K562 (cell line): Measurements from ENCODE around the gene KHSRP. TPM values are rescaled to one million over a fixed set of nuclear protein-coding genes. Genes with fewer than 3 reads are reported as not detected.

Source experiments
- HMBOX1 ChIP-seq: sonication (generic); IDR thresholded peaks from 2 replicates; pipeline ENCODE4 v1.6.1; 2016
- ZNF318 ChIP-seq, 2 experiments: fragments of 450-650 bp; IDR thresholded peaks; 2 replicates each; pipeline ENCODE4 v1.6.1; 2016; ENCODE audit warnings: mild to moderate bottlenecking in 2 of 2, borderline replicate concordance in 1 of 2, low read depth in 1 of 2, moderate library complexity in 1 of 2
- polyA plus RNA-seq, 8 experiments: library from polyadenylated mRNA; depleted of rRNA in 4 of 8; stranded (reverse) in 5 of 8; unstranded in 3 of 8; fragments of >200 nt; fragmentation: Nextera tagmentation in 2 of 8; fragmentation: Illumina TruSeq in 1 of 8; extraction: Ambion mirVana in 2 of 8; extraction: Trizol in 1 of 8; gene quantifications; 2 replicates each; pipeline versions ENCODE4 v1.2.1 to v1.2.3, GENCODE V29; 2011 to 2014; ENCODE audit warnings: inconsistent platforms in 1 of 8, missing spikeins in 1 of 8
- total RNA-seq, 7 experiments: library from RNA; depleted of rRNA in 6 of 7; stranded (reverse); fragments of >200 nt in 6 of 7; fragmentation: Illumina TruSeq in 2 of 7; extraction: Trizol in 2 of 7; gene quantifications; 2 replicates each; pipeline versions ENCODE4 v1.2.1 to v1.2.3, GENCODE V29; 2011 to 2021; ENCODE audit warnings: low replicate concordance in 1 of 7
- TF ChIP-seq, protein P1 (sequence below): fragments of 450-650 bp; IDR thresholded peaks from 2 replicates; pipeline ENCODE4 v1.6.1; 2016; ENCODE audit warnings: mild to moderate bottlenecking, moderate library complexity

KHSRP gene
- total and polyA plus RNA-seq, 9 of the 15 experiments (the other 6 are each of a cell fraction or from before 2014, with no cell fraction given): 4.2 to 564 (median 139) TPM

GRCh38 chr19:6393074-6393982, 31.3 kb downstream of the KHSRP start, which contains the start of gene GTF2F1 (continued):
- TF ChIP-seq HMBOX1 (no peak), ZNF318 (IDR thresholded peaks at IDR 0.05; ENCODE audit: borderline replicate concordance in 1 of 2, low read depth in 1 of 2) (no peak)
- TF ChIP-seq, protein P1, sequence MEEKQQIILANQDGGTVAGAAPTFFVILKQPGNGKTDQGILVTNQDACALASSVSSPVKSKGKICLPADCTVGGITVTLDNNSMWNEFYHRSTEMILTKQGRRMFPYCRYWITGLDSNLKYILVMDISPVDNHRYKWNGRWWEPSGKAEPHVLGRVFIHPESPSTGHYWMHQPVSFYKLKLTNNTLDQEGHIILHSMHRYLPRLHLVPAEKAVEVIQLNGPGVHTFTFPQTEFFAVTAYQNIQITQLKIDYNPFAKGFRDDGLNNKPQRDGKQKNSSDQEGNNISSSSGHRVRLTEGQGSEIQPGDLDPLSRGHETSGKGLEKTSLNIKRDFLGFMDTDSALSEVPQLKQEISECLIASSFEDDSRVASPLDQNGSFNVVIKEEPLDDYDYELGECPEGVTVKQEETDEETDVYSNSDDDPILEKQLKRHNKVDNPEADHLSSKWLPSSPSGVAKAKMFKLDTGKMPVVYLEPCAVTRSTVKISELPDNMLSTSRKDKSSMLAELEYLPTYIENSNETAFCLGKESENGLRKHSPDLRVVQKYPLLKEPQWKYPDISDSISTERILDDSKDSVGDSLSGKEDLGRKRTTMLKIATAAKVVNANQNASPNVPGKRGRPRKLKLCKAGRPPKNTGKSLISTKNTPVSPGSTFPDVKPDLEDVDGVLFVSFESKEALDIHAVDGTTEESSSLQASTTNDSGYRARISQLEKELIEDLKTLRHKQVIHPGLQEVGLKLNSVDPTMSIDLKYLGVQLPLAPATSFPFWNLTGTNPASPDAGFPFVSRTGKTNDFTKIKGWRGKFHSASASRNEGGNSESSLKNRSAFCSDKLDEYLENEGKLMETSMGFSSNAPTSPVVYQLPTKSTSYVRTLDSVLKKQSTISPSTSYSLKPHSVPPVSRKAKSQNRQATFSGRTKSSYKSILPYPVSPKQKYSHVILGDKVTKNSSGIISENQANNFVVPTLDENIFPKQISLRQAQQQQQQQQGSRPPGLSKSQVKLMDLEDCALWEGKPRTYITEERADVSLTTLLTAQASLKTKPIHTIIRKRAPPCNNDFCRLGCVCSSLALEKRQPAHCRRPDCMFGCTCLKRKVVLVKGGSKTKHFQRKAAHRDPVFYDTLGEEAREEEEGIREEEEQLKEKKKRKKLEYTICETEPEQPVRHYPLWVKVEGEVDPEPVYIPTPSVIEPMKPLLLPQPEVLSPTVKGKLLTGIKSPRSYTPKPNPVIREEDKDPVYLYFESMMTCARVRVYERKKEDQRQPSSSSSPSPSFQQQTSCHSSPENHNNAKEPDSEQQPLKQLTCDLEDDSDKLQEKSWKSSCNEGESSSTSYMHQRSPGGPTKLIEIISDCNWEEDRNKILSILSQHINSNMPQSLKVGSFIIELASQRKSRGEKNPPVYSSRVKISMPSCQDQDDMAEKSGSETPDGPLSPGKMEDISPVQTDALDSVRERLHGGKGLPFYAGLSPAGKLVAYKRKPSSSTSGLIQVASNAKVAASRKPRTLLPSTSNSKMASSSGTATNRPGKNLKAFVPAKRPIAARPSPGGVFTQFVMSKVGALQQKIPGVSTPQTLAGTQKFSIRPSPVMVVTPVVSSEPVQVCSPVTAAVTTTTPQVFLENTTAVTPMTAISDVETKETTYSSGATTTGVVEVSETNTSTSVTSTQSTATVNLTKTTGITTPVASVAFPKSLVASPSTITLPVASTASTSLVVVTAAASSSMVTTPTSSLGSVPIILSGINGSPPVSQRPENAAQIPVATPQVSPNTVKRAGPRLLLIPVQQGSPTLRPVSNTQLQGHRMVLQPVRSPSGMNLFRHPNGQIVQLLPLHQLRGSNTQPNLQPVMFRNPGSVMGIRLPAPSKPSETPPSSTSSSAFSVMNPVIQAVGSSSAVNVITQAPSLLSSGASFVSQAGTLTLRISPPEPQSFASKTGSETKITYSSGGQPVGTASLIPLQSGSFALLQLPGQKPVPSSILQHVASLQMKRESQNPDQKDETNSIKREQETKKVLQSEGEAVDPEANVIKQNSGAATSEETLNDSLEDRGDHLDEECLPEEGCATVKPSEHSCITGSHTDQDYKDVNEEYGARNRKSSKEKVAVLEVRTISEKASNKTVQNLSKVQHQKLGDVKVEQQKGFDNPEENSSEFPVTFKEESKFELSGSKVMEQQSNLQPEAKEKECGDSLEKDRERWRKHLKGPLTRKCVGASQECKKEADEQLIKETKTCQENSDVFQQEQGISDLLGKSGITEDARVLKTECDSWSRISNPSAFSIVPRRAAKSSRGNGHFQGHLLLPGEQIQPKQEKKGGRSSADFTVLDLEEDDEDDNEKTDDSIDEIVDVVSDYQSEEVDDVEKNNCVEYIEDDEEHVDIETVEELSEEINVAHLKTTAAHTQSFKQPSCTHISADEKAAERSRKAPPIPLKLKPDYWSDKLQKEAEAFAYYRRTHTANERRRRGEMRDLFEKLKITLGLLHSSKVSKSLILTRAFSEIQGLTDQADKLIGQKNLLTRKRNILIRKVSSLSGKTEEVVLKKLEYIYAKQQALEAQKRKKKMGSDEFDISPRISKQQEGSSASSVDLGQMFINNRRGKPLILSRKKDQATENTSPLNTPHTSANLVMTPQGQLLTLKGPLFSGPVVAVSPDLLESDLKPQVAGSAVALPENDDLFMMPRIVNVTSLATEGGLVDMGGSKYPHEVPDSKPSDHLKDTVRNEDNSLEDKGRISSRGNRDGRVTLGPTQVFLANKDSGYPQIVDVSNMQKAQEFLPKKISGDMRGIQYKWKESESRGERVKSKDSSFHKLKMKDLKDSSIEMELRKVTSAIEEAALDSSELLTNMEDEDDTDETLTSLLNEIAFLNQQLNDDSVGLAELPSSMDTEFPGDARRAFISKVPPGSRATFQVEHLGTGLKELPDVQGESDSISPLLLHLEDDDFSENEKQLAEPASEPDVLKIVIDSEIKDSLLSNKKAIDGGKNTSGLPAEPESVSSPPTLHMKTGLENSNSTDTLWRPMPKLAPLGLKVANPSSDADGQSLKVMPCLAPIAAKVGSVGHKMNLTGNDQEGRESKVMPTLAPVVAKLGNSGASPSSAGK: no peak; the same call in none of the 2 replicates
